MM.1S (cell line): ENCODE results near the gene CTNNA1.

ENCODE experiments used
- CTCF ChIP-seq: fragments of 300-600 bp; sonication (generic); IDR thresholded peaks from 2 replicates; pipeline ENCODE4 v1.5.1; 2016; ENCODE audit warnings: antibody characterized with exemption, low read length, mixed read lengths
- EZH2 ChIP-seq: fragments of 300-600 bp; sonication (generic); optimal IDR thresholded peaks from 2 replicates; pipeline ENCODE3; 2017; ENCODE audit warnings: low read depth, mild to moderate bottlenecking, antibody characterized with exemption, low read length, mixed read lengths
- EZH2phosphoT487 ChIP-seq: fragments of 300-600 bp; sonication (generic); IDR thresholded peaks from 2 replicates; pipeline ENCODE4 v1.6.1; 2018; ENCODE audit warnings: antibody characterized with exemption, low read length

- TF ChIP-seq CTCF (no peak), EZH2 (no peak), EZH2phosphoT487 (no peak)
Observed at GRCh38 chr5:138942066-138942465, 188.8 kb downstream of the CTNNA1 start.
